ENCODE results near the gene PHRF1. TPM values are rescaled to one million over a fixed set of nuclear protein-coding genes. Genes with fewer than 3 reads are reported as not detected.

Gene PHRF1
- total and polyA plus RNA-seq, 2 donors, result 17.0 to 23.7 TPM

GRCh38 chr11:620201-620600, 43.9 kb downstream of the PHRF1 start:
- no peaks in the 10 kb centered on the region for H3K9me3 ChIP-seq (ENCODE audit: control insufficient read depth in 2 of 2, insufficient read depth in 1 of 2, low read length in 1 of 2)
- H3K36me3 ChIP-seq (ENCODE audit: control insufficient read depth in 2 of 2, insufficient read depth in 2 of 2, low read length in 1 of 2), result peaks cover 4 to 10% of the 10 kb centered on the region in 2 donors
- peaks cover 4 to 9% of the 10 kb centered on the region in 2 donors for H3K27me3 ChIP-seq (ENCODE audit: control insufficient read depth in 2 of 2, insufficient read depth in 1 of 2, low read length in 1 of 2)
- DNase-seq (ENCODE audit: low read depth in 6 of 9, low spot score in 9 of 9), result no peak
- no peak overlapping the region for H3K27ac ChIP-seq (ENCODE audit: low read depth in 1 of 2, low read length in 1 of 2)
- no peak overlapping the region for H3K4me3 ChIP-seq (ENCODE audit: low read length in 2 of 2)
- H3K4me1 ChIP-seq (ENCODE audit: control insufficient read depth in 2 of 2, insufficient read depth in 2 of 2, low read length in 2 of 2), result peaks cover 4 to 14% of the 10 kb centered on the region in 2 donors
- WGBS, result 97% methylated on average over 13 of the region's 13 CpGs

GRCh38 chr11:620935-621814, 44.9 kb downstream of the PHRF1 start:
- Histone ChIP-seq H3K4me1 (ENCODE audit: control insufficient read depth in 2 of 2, insufficient read depth in 2 of 2, low read length in 2 of 2) (peaks cover 0 to 6% of the 10 kb centered on the region in 2 donors), H3K4me3 (ENCODE audit: low read length in 2 of 2) (no peak overlapping the region), H3K9me3 (ENCODE audit: control insufficient read depth in 2 of 2, insufficient read depth in 1 of 2, low read length in 1 of 2) (no peaks in the 10 kb centered on the region), H3K36me3 (ENCODE audit: control insufficient read depth in 2 of 2, insufficient read depth in 2 of 2, low read length in 1 of 2) (peaks cover 4 to 10% of the 10 kb centered on the region in 2 donors), H3K27ac (ENCODE audit: low read depth in 1 of 2, low read length in 1 of 2) (no peak overlapping the region), H3K27me3 (ENCODE audit: control insufficient read depth in 2 of 2, insufficient read depth in 1 of 2, low read length in 1 of 2) (peaks cover 13 to 19% of the 10 kb centered on the region in 2 donors)
- WGBS, result 92% methylated on average over 45 of the region's 45 CpGs
- DNase-seq (ENCODE audit: low read depth in 6 of 9, low spot score in 9 of 9), result no peak

- no peak for DNase-seq (ENCODE audit: low read depth in 6 of 9, low spot score in 9 of 9)
- no peaks in the 10 kb centered on the region for H3K4me1 ChIP-seq (ENCODE audit: control insufficient read depth in 2 of 2, insufficient read depth in 2 of 2, low read length in 2 of 2)
- no peaks in the 10 kb centered on the region for H3K9me3 ChIP-seq (ENCODE audit: control insufficient read depth in 2 of 2, insufficient read depth in 1 of 2, low read length in 1 of 2)
- no peak overlapping the region for H3K27ac ChIP-seq (ENCODE audit: low read depth in 1 of 2, low read length in 1 of 2)
- H3K36me3 ChIP-seq (ENCODE audit: control insufficient read depth in 2 of 2, insufficient read depth in 2 of 2, low read length in 1 of 2), result peaks cover 4 to 10% of the 10 kb centered on the region in 2 donors
- 95% methylated on average over 27 of the region's 27 CpGs for WGBS
- no peak overlapping the region for H3K4me3 ChIP-seq (ENCODE audit: low read length in 2 of 2)
- peaks cover 20 to 25% of the 10 kb centered on the region in 2 donors for H3K27me3 ChIP-seq (ENCODE audit: control insufficient read depth in 2 of 2, insufficient read depth in 1 of 2, low read length in 1 of 2)
Measured at GRCh38 chr11:621838-622237, 45.6 kb downstream of the PHRF1 start.

- peaks cover 32 to 37% of the 10 kb centered on the region in 2 donors for H3K27me3 ChIP-seq (ENCODE audit: control insufficient read depth in 2 of 2, insufficient read depth in 1 of 2, low read length in 1 of 2)
- peaks cover 0 to 5% of the 10 kb centered on the region in 2 donors for H3K4me1 ChIP-seq (ENCODE audit: control insufficient read depth in 2 of 2, insufficient read depth in 2 of 2, low read length in 2 of 2)
- DNase-seq (ENCODE audit: low read depth in 6 of 9, low spot score in 9 of 9), result no peak
- no peak overlapping the region for H3K27ac ChIP-seq (ENCODE audit: low read depth in 1 of 2, low read length in 1 of 2)
- H3K36me3 ChIP-seq (ENCODE audit: control insufficient read depth in 2 of 2, insufficient read depth in 2 of 2, low read length in 1 of 2), result peaks cover 0 to under 1% of the 10 kb centered on the region in 2 donors
- H3K4me3 ChIP-seq (ENCODE audit: low read length in 2 of 2), result no peak overlapping the region
- H3K9me3 ChIP-seq (ENCODE audit: control insufficient read depth in 2 of 2, insufficient read depth in 1 of 2, low read length in 1 of 2), result peaks cover 0 to 3% of the 10 kb centered on the region in 2 donors
- WGBS, result 95% methylated on average over 15 of the region's 15 CpGs
Measured at GRCh38 chr11:623349-623869, 47.1 kb downstream of the PHRF1 start.

GRCh38 chr11:623999-624704, 47.9 kb downstream of the PHRF1 start:
- H3K4me3 ChIP-seq (ENCODE audit: low read length in 2 of 2), result no peak overlapping the region
- H3K9me3 ChIP-seq (ENCODE audit: control insufficient read depth in 2 of 2, insufficient read depth in 1 of 2, low read length in 1 of 2), result peaks cover 0 to 3% of the 10 kb centered on the region in 2 donors
- 97% methylated on average over 25 of the region's 25 CpGs for WGBS
- peaks cover 0 to 13% of the 10 kb centered on the region in 2 donors for H3K4me1 ChIP-seq (ENCODE audit: control insufficient read depth in 2 of 2, insufficient read depth in 2 of 2, low read length in 2 of 2)
- H3K36me3 ChIP-seq (ENCODE audit: control insufficient read depth in 2 of 2, insufficient read depth in 2 of 2, low read length in 1 of 2), result no peaks in the 10 kb centered on the region
- DNase-seq (ENCODE audit: low read depth in 6 of 9, low spot score in 9 of 9), result no peak
- H3K27me3 ChIP-seq (ENCODE audit: control insufficient read depth in 2 of 2, insufficient read depth in 1 of 2, low read length in 1 of 2), result peaks cover 35 to 44% of the 10 kb centered on the region in 2 donors
- H3K27ac ChIP-seq (ENCODE audit: low read depth in 1 of 2, low read length in 1 of 2), result no peak overlapping the region

GRCh38 chr11:624705-625635, 48.7 kb downstream of the PHRF1 start, which contains the start of gene CDHR5:
TSS of gene CDHR5 (minus strand) at chr11:624955. CDS start at chr11:624902, 53 bp downstream.
- H3K9me3 ChIP-seq (ENCODE audit: control insufficient read depth in 2 of 2, insufficient read depth in 1 of 2, low read length in 1 of 2), result peaks cover 0 to 3% of the 10 kb centered on the region in 2 donors
- WGBS, result 96% methylated on average over 33 of the region's 33 CpGs
- H3K27ac ChIP-seq (ENCODE audit: low read depth in 1 of 2, low read length in 1 of 2), result no peak within 1 kb of the TSS
- no peak for DNase-seq (ENCODE audit: low read depth in 6 of 9, low spot score in 9 of 9)
- no peaks in the 10 kb centered on the region for H3K36me3 ChIP-seq (ENCODE audit: control insufficient read depth in 2 of 2, insufficient read depth in 2 of 2, low read length in 1 of 2)
- peaks cover 37 to 53% of the 10 kb centered on the region in 2 donors for H3K27me3 ChIP-seq (ENCODE audit: control insufficient read depth in 2 of 2, insufficient read depth in 1 of 2, low read length in 1 of 2)
- no peak within 1 kb of the TSS for H3K4me3 ChIP-seq (ENCODE audit: low read length in 2 of 2)
- H3K4me1 ChIP-seq (ENCODE audit: control insufficient read depth in 2 of 2, insufficient read depth in 2 of 2, low read length in 2 of 2), result peaks cover 0 to 13% of the 10 kb centered on the region in 2 donors

GRCh38 chr11:625636-626268, 49.5 kb downstream of the PHRF1 start:
- DNase-seq (ENCODE audit: low read depth in 6 of 9, low spot score in 9 of 9), result no peak
- Histone ChIP-seq H3K9me3 (ENCODE audit: control insufficient read depth in 2 of 2, insufficient read depth in 1 of 2, low read length in 1 of 2) (peaks cover 0 to 3% of the 10 kb centered on the region in 2 donors), H3K27ac (ENCODE audit: low read depth in 1 of 2, low read length in 1 of 2) (no peak overlapping the region), H3K27me3 (ENCODE audit: control insufficient read depth in 2 of 2, insufficient read depth in 1 of 2, low read length in 1 of 2) (peaks cover 37 to 57% of the 10 kb centered on the region in 2 donors), H3K4me1 (ENCODE audit: control insufficient read depth in 2 of 2, insufficient read depth in 2 of 2, low read length in 2 of 2) (peaks cover 0 to 13% of the 10 kb centered on the region in 2 donors), H3K4me3 (ENCODE audit: low read length in 2 of 2) (no peak overlapping the region), H3K36me3 (ENCODE audit: control insufficient read depth in 2 of 2, insufficient read depth in 2 of 2, low read length in 1 of 2) (no peaks in the 10 kb centered on the region)
- 89% methylated on average over 22 of the region's 22 CpGs for WGBS

Measured in thymus (tissue), 11 donors.